ENCODE measurements around the gene ENTR1.

The ENTR1 gene

DNA sequence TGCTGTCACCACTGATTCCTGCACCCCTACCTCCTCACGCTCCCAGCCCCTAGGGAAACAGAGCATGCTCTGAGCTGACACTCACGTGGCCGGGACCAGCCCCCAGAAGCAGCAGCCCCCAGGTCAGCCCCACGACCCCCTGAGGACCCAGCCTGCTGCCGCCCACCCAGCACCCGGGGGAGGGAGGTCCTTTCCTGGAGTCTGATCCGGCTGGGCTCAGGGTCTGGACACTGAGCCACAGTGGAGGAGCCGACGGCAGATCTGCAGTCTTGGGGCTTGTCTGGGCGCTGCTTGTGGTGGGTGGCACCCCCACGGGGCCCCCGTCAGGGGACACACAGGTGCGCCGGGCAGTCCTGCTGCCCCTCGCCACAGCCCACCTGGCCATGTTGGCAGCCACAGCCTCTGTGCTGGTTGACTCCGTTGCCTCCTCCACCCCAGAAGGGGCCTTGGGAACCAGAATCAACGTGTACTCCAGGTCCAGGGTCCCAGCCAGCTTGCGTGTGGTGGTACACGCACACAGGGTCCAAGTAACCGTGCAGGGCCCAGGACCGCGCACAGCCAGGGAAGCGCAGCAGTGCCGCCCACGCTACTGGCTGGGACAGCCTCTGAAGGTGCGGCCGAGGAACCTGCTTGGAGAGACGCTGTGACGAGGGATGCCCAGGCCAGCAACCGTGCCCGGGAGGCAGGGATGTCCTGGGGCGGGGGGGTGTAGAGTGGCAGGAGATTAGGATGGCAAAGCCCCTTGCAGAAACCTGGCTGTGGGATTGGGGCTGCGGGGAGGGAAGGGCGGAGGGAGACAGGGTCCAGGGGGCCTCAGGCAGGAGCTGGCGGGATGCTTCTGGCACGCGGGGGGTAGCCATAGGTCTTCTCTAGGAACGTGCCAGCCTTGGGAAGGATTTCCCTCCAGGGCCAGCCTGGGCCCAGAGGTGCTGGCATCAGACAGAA lies 50.4 kb downstream of the ENTR1 start:
- no peak for DNase-seq

GRCh38 chr9:136358888-136359287 lies 51.5 kb downstream of the ENTR1 start:
- no peak for DNase-seq

DNA sequence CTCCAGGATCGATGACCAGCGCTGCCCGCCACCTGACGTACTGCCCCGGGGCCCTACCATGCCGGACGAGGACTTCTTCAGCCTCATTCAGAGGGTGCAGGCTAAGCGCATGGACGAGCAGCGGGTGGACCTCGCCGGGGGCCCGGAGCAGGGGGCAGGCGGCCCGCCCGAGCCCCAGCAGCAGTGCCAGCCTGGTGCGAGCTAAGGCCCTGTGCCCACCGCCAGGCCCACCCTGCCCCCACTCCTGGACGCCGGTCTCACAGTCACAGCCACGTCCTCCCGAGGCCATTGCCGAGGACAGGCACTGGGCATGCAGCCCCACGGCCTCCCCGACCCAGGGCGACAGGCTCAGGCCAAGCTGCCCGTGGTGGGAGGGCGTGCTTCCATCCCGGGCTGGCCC lies 52.4 kb downstream of the ENTR1 start:
- no peak for DNase-seq

DNA sequence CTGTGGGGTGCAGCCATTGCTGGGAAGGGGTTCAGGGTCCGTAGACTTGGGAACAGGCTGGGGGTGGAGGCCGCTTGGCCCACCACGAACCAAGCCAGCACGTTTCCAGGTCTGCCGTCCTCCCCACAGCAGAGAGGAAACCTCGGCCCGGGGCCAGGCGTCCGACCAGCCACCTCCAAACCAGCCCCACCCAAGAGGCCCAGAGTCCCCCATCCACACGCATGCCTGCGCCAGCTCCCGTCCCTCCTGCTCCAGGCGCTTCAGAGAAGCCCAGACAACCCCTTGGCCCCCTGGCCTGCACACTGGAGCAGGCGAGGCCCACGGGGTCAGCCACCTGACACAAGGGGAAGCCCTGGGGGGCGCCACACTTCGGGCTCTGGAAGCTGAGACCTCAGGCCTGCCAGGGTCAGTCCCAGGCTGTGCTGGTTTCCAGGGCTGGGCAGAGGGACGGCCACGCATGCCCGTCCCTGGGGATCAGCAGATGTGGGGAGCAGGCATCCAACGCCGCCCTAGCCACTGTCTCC lies 53.1 kb downstream of the ENTR1 start:
- no peak for DNase-seq

- DNase-seq: no peak
Measured at GRCh38 chr9:136355616-136356557, 54.5 kb downstream of the ENTR1 start.

DNA sequence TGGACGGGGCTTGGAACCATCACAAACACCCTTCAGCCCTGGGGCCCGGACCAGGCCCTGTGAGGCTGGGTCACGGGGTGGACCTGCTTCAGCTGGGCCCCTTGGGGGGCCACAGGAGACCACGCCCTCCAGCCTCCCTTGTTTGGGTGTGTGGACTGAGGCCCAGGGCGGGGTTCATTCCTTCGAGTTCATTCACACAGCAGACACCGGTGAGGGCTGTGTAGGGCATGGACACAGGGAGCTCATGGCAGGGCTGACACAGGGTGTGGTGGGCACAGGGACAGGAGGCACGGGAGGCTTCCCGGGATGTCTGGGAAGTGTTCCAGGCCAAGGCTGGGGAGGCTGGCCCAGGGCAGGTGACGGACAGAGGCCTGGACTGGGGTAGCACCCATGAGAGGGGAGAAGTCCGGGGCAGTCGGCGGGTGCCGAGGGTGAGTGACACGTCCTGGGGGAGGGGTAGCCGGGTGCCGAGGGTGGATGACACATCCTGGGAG lies 55.8 kb downstream of the ENTR1 start:
- no peak for DNase-seq

GRCh38 chr9:136353757-136354488 lies 56.5 kb downstream of the ENTR1 start:
- DNase-seq: no peak

- DNase-seq: no peak
Measured at GRCh38 chr9:136353088-136353487, 57.3 kb downstream of the ENTR1 start.

DNA sequence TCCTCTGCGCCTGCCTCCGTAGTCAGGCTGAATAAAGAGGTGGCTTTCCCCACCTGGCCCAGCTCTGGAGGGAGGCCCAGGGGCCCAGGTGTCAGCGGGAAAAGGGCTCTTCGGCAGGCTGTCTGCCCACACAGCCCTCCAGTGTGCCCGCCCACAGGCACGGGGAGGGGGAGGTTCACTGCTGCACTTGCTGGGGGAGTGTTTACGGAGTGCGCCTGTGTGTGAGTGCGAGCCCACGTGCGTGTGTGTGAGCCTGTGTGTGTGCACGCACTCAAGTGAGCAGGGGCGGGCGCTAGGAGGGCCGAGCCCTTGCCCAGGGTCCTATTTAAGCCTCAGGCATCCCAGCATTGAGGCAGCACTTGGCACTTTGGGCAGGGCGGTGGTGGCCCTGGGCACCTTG lies 57.7 kb downstream of the ENTR1 start:
- DNase-seq: no peak
